Prostate gland (tissue), 2 donors: ENCODE data around the gene PRPF8. TPM values are rescaled to one million over a fixed set of nuclear protein-coding genes. Genes with fewer than 3 reads are reported as not detected.
"Not testable (repeated sequence)": the region's sequence is repeated elsewhere in the genome, so short reads cannot be mapped to it uniquely, and the experiment has no call there.

Experiments used
- DNase-seq: peaks from one replicate; pipeline ENCODE4 v3.0.0-alpha.2; 2019; ENCODE audit warnings: low spot score
- H3K27ac ChIP-seq, 2 donors: fragments of 200-600 bp; sonication (generic); 2 replicates each; pipeline ENCODE4 v1.5.1; 2017 to 2019
- H3K27me3 ChIP-seq: fragments of 200-600 bp; sonication (generic); replicated peaks from 2 replicates; pipeline ENCODE4 v1.5.1; 2019; ENCODE audit not compliant: insufficient read depth
- H3K36me3 ChIP-seq, 2 donors: fragments of 200-600 bp; sonication (generic); 1 replicate in 1 of 2; 2 replicates in 1 of 2; pipeline versions ENCODE4 v1.5.1 to v1.8.1; 2017 to 2019
- H3K4me1 ChIP-seq: fragments of 200-600 bp; sonication (generic); replicated peaks from 2 replicates; pipeline ENCODE4 v1.5.1; 2019
- H3K4me3 ChIP-seq, 2 donors: fragments of 200-600 bp; sonication (generic); 2 replicates each; pipeline ENCODE4 v1.5.1; 2017 to 2019
- H3K9me3 ChIP-seq: fragments of 200-600 bp; sonication (generic); 2 replicates; pipeline ENCODE4 v1.5.1; 2017
- CTCF ChIP-seq, 4 experiments: fragments of 200-600 bp in 2 of 4; fragments of 450-650 bp in 2 of 4; sonication (generic) in 2 of 4; IDR thresholded peaks; 1 replicate in 3 of 4; 2 replicates in 1 of 4; pipeline ENCODE4 v1.5.1; 2016 to 2019; ENCODE audit warnings: antibody characterized with exemption in 4 of 4, mild to moderate bottlenecking in 2 of 4, moderate library complexity in 2 of 4
- POLR2A ChIP-seq: fragments of 450-650 bp; IDR thresholded peaks from one replicate; pipeline ENCODE4 v1.6.1; 2016; ENCODE audit warnings: antibody characterized with exemption, mild to moderate bottlenecking
- POLR2AphosphoS5 ChIP-seq: sonication (generic); formaldehyde crosslinking; IDR thresholded peaks from one replicate; pipeline ENCODE4 v1.6.1; 2017; ENCODE audit warnings: antibody characterized with exemption
- WGBS: methylation state at CpG from one replicate; pipeline ENCODE4 v1.1.5; 2018; 5-methylcytosine and 5-hydroxymethylcytosine counted together
- intact Hi-C: fragments of 100-400 bp; cut with DNase I; formaldehyde crosslinking; loops from one replicate; pipeline ENCODE4 v1.14.2; 2022
- total RNA-seq, 2 donors: library from RNA; depleted of rRNA; stranded (reverse); fragments of >200 nt; gene quantifications; one replicate each; pipeline ENCODE4 v1.1.0, GENCODE V29; 2016

PRPF8 gene
- total RNA-seq, 2 donors from 2014 or later = 235 to 321 TPM

- Histone ChIP-seq H3K4me3 (no peak overlapping the region), H3K4me1 (no peaks in the 10 kb centered on the region), H3K36me3 (no peaks in the 10 kb centered on the region), H3K27me3 (no peaks in the 10 kb centered on the region), H3K9me3 (no peaks in the 10 kb centered on the region), H3K27ac (no peak overlapping the region)
- no peak for TF ChIP-seq POLR2AphosphoS5
- TF ChIP-seq POLR2A = no peak
- TF ChIP-seq CTCF (IDR thresholded peaks at IDR 0.05) = no peak
- intact Hi-C loops = no loop called here
- DNase-seq = no peak
- 86% methylated on average over 5 of the region's 5 CpGs for WGBS
These were observed 22.4 kb upstream of the PRPF8 start for GRCh38 chr17:1707107-1707506.

DNA sequence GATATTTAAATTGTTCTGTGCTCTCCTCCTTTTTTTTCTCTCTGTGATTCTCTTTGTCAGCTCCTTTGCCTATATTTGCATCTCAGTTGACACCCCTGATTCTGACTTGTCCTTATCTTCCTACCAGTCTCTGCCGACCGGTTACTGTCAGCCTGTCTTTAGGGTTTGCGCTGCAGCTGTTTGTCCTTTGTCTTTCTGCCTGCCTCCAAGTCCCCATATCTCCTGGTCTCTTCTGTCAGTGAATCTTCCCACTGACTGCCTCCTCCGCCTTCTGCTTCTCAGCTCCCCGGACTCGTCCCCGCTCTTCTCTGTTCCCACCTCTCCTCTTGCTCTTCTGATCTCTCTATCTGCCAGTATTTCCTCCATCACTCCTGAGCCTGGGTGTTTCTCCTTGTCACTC is 20.3 kb upstream of the PRPF8 start:
- TF ChIP-seq POLR2A (no peak), POLR2AphosphoS5 (no peak), CTCF (IDR thresholded peaks at IDR 0.05) (no peak)
- WGBS = 85% methylated on average over 7 of the region's 7 CpGs
- intact Hi-C loops = no loop called here

GRCh38 chr17:1703063-1703462 is 18.4 kb upstream of the PRPF8 start:
- intact Hi-C loops = no loop called here
- H3K27me3 ChIP-seq = no peaks in the 10 kb centered on the region
- no peaks in the 10 kb centered on the region for H3K4me1 ChIP-seq
- 47% methylated on average over 4 of the region's 4 CpGs for WGBS
- H3K9me3 ChIP-seq = no peaks in the 10 kb centered on the region
- H3K27ac ChIP-seq = no peak overlapping the region
- no peaks in the 10 kb centered on the region for H3K36me3 ChIP-seq
- no peak for DNase-seq
- no peak for TF ChIP-seq POLR2AphosphoS5
- TF ChIP-seq CTCF (IDR thresholded peaks at IDR 0.05) = no peak
- TF ChIP-seq POLR2A = no peak
- H3K4me3 ChIP-seq = no peak overlapping the region

More for the DNA sequence above, 20.3 kb upstream of the PRPF8 start:
- Histone ChIP-seq H3K36me3 (no peaks in the 10 kb centered on the region), H3K9me3 (no peaks in the 10 kb centered on the region), H3K4me1 (no peaks in the 10 kb centered on the region), H3K27ac (no peak overlapping the region), H3K27me3 (no peaks in the 10 kb centered on the region), H3K4me3 (no peak overlapping the region)
- DNase-seq = no peak

DNA sequence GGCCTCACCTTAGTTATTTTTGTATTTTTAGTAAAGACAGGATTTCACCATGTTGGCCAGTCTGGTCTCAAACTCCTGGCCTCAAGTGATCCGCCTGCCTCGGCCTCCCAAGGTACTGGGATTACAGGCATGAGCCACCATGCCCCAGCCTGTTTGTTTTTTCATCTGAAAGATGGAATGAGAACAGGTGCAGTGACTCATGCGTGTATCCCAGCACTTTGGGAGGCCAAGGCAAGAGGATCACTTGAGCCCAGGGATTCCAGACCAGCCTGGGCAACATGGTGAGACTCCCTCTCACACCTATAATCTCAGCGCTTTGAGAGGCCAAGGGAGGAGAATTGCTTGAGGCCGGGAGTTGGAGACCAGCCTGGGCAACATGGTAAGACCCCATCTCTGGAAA is 15.2 kb upstream of the PRPF8 start:
- intact Hi-C loops, H3K4me1 ChIP-seq, H3K4me3 ChIP-seq, DNase-seq, H3K27ac ChIP-seq, H3K36me3 ChIP-seq, H3K27me3 ChIP-seq, H3K9me3 ChIP-seq: not testable (repeated sequence)
- 90% methylated on average over 5 of the region's 5 CpGs for WGBS

- H3K4me3 ChIP-seq = no peak overlapping the region
- intact Hi-C loops = no loop called here
- WGBS = 48% methylated on average over 5 of the region's 5 CpGs
- DNase-seq = no peak
- no peaks in the 10 kb centered on the region for H3K36me3 ChIP-seq
- H3K4me1 ChIP-seq = no peaks in the 10 kb centered on the region
- no peaks in the 10 kb centered on the region for H3K27me3 ChIP-seq
- TF ChIP-seq POLR2AphosphoS5 (no peak), POLR2A (no peak), CTCF (IDR thresholded peaks at IDR 0.05) (no peak)
- H3K27ac ChIP-seq = no peak overlapping the region
- H3K9me3 ChIP-seq = no peaks in the 10 kb centered on the region
These were observed 13.0 kb upstream of the PRPF8 start for GRCh38 chr17:1697681-1698080.
